Parathyroid adenoma (tissue), 2 donors: ENCODE data around the gene STOX1.
"Not testable (repeated sequence)": the region's sequence is repeated elsewhere in the genome, so short reads cannot be mapped to it uniquely, and the experiment has no call there.

ENCODE experiments used
- H2AFZ ChIP-seq: fragments of 300-600 bp; sonication (generic); one replicate; pipeline ENCODE4 v1.7.0; 2017; ENCODE audit warnings: antibody characterized with exemption, mild to moderate bottlenecking
- H3K27ac ChIP-seq: fragments of 300-600 bp; sonication (generic); one replicate; pipeline ENCODE4 v1.7.0; 2017
- H3K27me3 ChIP-seq: fragments of 300-600 bp; sonication (generic); one replicate; pipeline ENCODE4 v1.7.0; 2017; ENCODE audit warnings: low read length; ENCODE audit not compliant: control insufficient read depth, insufficient read depth
- H3K36me3 ChIP-seq: fragments of 300-600 bp; sonication (generic); one replicate; pipeline ENCODE4 v1.7.0; 2017; ENCODE audit warnings: low read length; ENCODE audit not compliant: control insufficient read depth, insufficient read depth
- H3K4me1 ChIP-seq: fragments of 300-600 bp; sonication (generic); one replicate; pipeline ENCODE4 v1.7.0; 2017; ENCODE audit warnings: control low read depth
- H3K4me2 ChIP-seq: fragments of 300-600 bp; sonication (generic); one replicate; pipeline ENCODE4 v1.7.0; 2017; ENCODE audit warnings: low read length
- H3K4me3 ChIP-seq: fragments of 300-600 bp; sonication (generic); one replicate; pipeline ENCODE4 v1.7.0; 2017; ENCODE audit warnings: low read depth, low read length
- H3K79me2 ChIP-seq: fragments of 300-600 bp; sonication (generic); one replicate; pipeline ENCODE4 v1.7.0; 2017; ENCODE audit warnings: control low read depth
- H3K9ac ChIP-seq: fragments of 300-600 bp; sonication (generic); one replicate; pipeline ENCODE4 v1.7.0; 2017; ENCODE audit warnings: mild to moderate bottlenecking
- H3K9me3 ChIP-seq: fragments of 300-600 bp; sonication (generic); one replicate; pipeline ENCODE4 v1.7.0; 2017; ENCODE audit warnings: low read length; ENCODE audit not compliant: control insufficient read depth
- CTCF ChIP-seq: fragments of 300-600 bp; sonication (generic); IDR thresholded peaks from one replicate; pipeline ENCODE4 v1.7.0; 2017; ENCODE audit warnings: antibody characterized with exemption, mild to moderate bottlenecking
- donor health status: primary hyperparathyroidism.

STOX1 gene

GRCh38 chr10:68924593-68924992 lies 97.3 kb downstream of the STOX1 start:
- Histone ChIP-seq H3K4me3 (no peak overlapping the region), H3K36me3 (no peaks in the 10 kb centered on the region), H2AFZ (no peak overlapping the region), H3K4me2 (no peak overlapping the region), H3K27ac (no peak overlapping the region), H3K9me3 (no peaks in the 10 kb centered on the region), H3K9ac (no peak overlapping the region), H3K27me3 (no peaks in the 10 kb centered on the region), H3K79me2 (peaks cover 19% of the 10 kb centered on the region), H3K4me1 (no peaks in the 10 kb centered on the region)
- no peak for TF ChIP-seq CTCF

- no peak overlapping the region for H3K9ac ChIP-seq
- no peaks in the 10 kb centered on the region for H3K27me3 ChIP-seq
- H3K27ac ChIP-seq = no peak overlapping the region
- no peak overlapping the region for H2AFZ ChIP-seq
- H3K79me2 ChIP-seq = peaks cover 23% of the 10 kb centered on the region
- no peaks in the 10 kb centered on the region for H3K9me3 ChIP-seq
- H3K4me1 ChIP-seq = no peaks in the 10 kb centered on the region
- no peak overlapping the region for H3K4me3 ChIP-seq
- H3K4me2 ChIP-seq = no peak overlapping the region
- no peak for TF ChIP-seq CTCF
- H3K36me3 ChIP-seq = no peaks in the 10 kb centered on the region
These were observed 98.2 kb downstream of the STOX1 start for GRCh38 chr10:68925489-68925888.

GRCh38 chr10:68929157-68929556 lies 101.8 kb downstream of the STOX1 start:
- not testable (repeated sequence) for H2AFZ ChIP-seq, H3K4me2 ChIP-seq, H3K27me3 ChIP-seq, H3K27ac ChIP-seq, H3K9me3 ChIP-seq, H3K4me1 ChIP-seq, H3K36me3 ChIP-seq, H3K9ac ChIP-seq, H3K4me3 ChIP-seq
- H3K79me2 ChIP-seq = peaks cover 32% of the 10 kb centered on the region

- H3K27ac ChIP-seq, H2AFZ ChIP-seq, H3K36me3 ChIP-seq, H3K27me3 ChIP-seq, H3K9ac ChIP-seq, H3K4me1 ChIP-seq, H3K9me3 ChIP-seq, H3K4me3 ChIP-seq, H3K4me2 ChIP-seq: not testable (repeated sequence)
- peaks cover 32% of the 10 kb centered on the region for H3K79me2 ChIP-seq
These were observed 102.6 kb downstream of the STOX1 start for GRCh38 chr10:68929888-68930287.

GRCh38 chr10:68932860-68933259 lies 105.5 kb downstream of the STOX1 start:
- not testable (repeated sequence) for H3K27ac ChIP-seq, H3K9me3 ChIP-seq, H3K4me3 ChIP-seq, H3K4me2 ChIP-seq, H3K9ac ChIP-seq, H3K4me1 ChIP-seq, H3K36me3 ChIP-seq, H2AFZ ChIP-seq, H3K27me3 ChIP-seq
- peaks cover 15% of the 10 kb centered on the region for H3K79me2 ChIP-seq

- no peak for TF ChIP-seq CTCF
- Histone ChIP-seq H3K36me3 (no peaks in the 10 kb centered on the region), H3K27me3 (no peaks in the 10 kb centered on the region)
These were observed 107.7 kb downstream of the STOX1 start for GRCh38 chr10:68934994-68935393.

More at GRCh38 chr10:68934994-68935393, 107.7 kb downstream of the STOX1 start:
- Histone ChIP-seq H3K27ac (no peak overlapping the region), H3K4me1 (peaks cover 4% of the 10 kb centered on the region), H3K4me3 (no peak overlapping the region), H3K79me2 (peaks cover 15% of the 10 kb centered on the region), H3K9ac (no peak overlapping the region), H3K4me2 (no peak overlapping the region), H3K9me3 (no peaks in the 10 kb centered on the region), H2AFZ (no peak overlapping the region)
